ENCODE data around the gene ZNF770. TPM values are rescaled to one million over a fixed set of nuclear protein-coding genes. Genes with fewer than 3 reads are reported as not detected.

The ZNF770 gene
- total RNA-seq, 2 experiments from 2014 or later: 15.5 to 30.0 TPM

DNA sequence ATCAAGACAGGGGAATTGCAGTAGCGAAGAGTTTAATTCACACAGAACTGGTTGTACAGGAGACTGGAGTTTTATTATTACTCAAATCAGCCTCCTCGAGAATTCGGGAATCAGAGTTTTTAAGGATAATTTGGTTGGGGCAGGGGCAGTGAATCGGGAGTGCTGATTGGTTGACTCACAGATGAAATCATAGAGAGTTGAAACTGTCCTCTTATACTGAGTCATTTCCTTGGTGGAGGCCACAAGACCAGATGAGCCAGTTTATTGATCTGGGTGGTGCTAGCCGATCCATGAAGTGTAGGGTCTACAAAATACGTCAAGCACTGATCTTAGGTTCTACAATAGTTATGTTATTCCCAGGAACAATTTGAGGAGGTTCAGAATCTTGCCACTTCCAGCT lies 5.3 kb upstream of the ZNF770 start:
- Histone ChIP-seq H3K4me2 (ENCODE audit: low read length) (no peak overlapping the region), H3K27ac (ENCODE audit: low read depth, low read length, poor library complexity, severe bottlenecking) (no peak overlapping the region), H3K9me3 (ENCODE audit: low read length) (no peaks in the 10 kb centered on the region), H3K79me2 (ENCODE audit: insufficient read depth, low read depth, low read length) (no peaks in the 10 kb centered on the region), H2AFZ (ENCODE audit: low read length) (no peak overlapping the region), H4K20me1 (ENCODE audit: insufficient read depth, low read length) (no peaks in the 10 kb centered on the region), H3K9me2 (ENCODE audit: insufficient read depth, low read length) (no peaks in the 10 kb centered on the region), H3K36me3 (ENCODE audit: insufficient read depth, low read length) (no peaks in the 10 kb centered on the region), H3K4me3 (ENCODE audit: low read depth, low read length, poor library complexity, severe bottlenecking) (no peak overlapping the region), H3K4me1 (ENCODE audit: insufficient read depth, low read length, poor library complexity, severe bottlenecking) (peaks cover 13% of the 10 kb centered on the region)
- TF ChIP-seq EZH2phosphoT487 (IDR thresholded peaks at IDR 0.05; ENCODE audit: borderline replicate concordance, low read depth, low read length) (no peak), CTCF (conservative IDR thresholded peaks at IDR 0.05; ENCODE audit: low read length) (no peak)
- CTCF ChIA-PET (ENCODE audit: unreplicated experiment): no interaction called here
- DNase-seq (ENCODE audit: low spot score): no peak
- POLR2A ChIA-PET: no interaction called here
- intact Hi-C loops (cut with micrococcal nuclease; ENCODE audit: unreplicated experiment): no loop called here
- no TSS peak for BruUV-seq (replicated peaks)

- ChIA-PET CTCF (ENCODE audit: unreplicated experiment) (no interaction called here), POLR2A (interaction anchor here (0.6 to 4.3 kb wide), 5 partner anchors 11 to 861 kb away, joined by 4 to 39 read pairs (median 5); partner anchors contain the start of gene AQR)
- H3K4me3 ChIP-seq (ENCODE audit: low read depth, low read length, poor library complexity, severe bottlenecking): peak overlapping the region; percentile 98
- H3K27ac ChIP-seq (ENCODE audit: low read depth, low read length, poor library complexity, severe bottlenecking): peak overlapping the region; percentile 63
- TF ChIP-seq CTCF (conservative IDR thresholded peaks at IDR 0.05; ENCODE audit: low read length) (no peak), EZH2phosphoT487 (IDR thresholded peaks at IDR 0.05; ENCODE audit: borderline replicate concordance, low read depth, low read length) (no peak)
- H2AFZ ChIP-seq (ENCODE audit: low read length): peak overlapping the region; percentile 81
- BruUV-seq (replicated peaks): no TSS peak
- DNase-seq (ENCODE audit: low spot score): no peak
- H3K9me3 ChIP-seq (ENCODE audit: low read length): no peaks in the 10 kb centered on the region
- peaks cover 25% of the 10 kb centered on the region for H4K20me1 ChIP-seq (ENCODE audit: insufficient read depth, low read length)
- peaks cover 34% of the 10 kb centered on the region for H3K4me1 ChIP-seq (ENCODE audit: insufficient read depth, low read length, poor library complexity, severe bottlenecking)
- no peaks in the 10 kb centered on the region for H3K9me2 ChIP-seq (ENCODE audit: insufficient read depth, low read length)
- peaks cover 48% of the 10 kb centered on the region for H3K79me2 ChIP-seq (ENCODE audit: insufficient read depth, low read depth, low read length)
- H3K4me2 ChIP-seq (ENCODE audit: low read length): peak overlapping the region; percentile 99
- peaks cover 39% of the 10 kb centered on the region for H3K36me3 ChIP-seq (ENCODE audit: insufficient read depth, low read length)
- intact Hi-C loops (cut with micrococcal nuclease; ENCODE audit: unreplicated experiment): loop anchor here (2.0 to 5.0 kb wide), 2 partner anchors 19 to 760 kb away; partner anchors contain the start of genes AQR and EMC4
Observed at GRCh38 chr15:34987609-34988026, 469 bp downstream of the ZNF770 start.

DNA sequence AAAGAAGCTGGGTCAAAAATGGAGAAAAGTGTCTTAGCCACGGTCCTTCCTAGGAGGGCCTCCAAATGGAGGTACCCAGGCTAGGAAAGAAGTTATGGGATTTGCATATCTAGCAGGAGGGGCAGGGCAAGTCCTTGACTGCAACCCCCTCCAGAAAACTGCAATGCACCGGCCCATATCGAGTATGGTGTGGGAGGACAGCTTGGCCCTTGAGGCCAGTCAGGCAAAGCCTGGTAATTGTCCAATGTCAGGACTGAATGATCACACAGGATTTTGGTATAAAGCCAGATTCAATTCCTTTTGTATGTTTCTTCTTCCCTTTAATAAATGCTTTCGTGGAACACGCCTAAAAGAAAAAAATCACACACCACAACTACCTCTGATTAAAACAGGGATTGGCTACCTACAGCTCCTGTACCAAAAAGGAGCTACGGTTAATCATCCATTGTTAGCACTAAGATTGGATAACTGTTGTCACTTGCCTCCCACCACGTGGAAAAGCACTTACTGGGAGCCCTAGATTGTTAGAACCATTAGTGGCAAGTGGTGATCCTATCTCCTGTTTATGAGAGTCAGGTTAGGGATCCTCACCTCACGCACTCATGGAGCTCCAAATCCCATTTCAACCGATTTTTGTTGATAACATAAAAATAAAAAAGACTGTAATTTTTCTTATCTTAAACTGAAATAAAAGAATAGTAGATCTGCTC lies 1.2 kb downstream of the ZNF770 start:
- no TSS peak for BruUV-seq (replicated peaks)
- ChIA-PET CTCF (ENCODE audit: unreplicated experiment) (no interaction called here), POLR2A (interaction anchor here (1.0 to 4.3 kb wide), 3 partner anchors 10 to 17 kb away, joined by 4 to 39 read pairs (median 5); partner anchors contain the start of gene AQR)
- Histone ChIP-seq H3K36me3 (ENCODE audit: insufficient read depth, low read length) (peaks cover 46% of the 10 kb centered on the region), H2AFZ (ENCODE audit: low read length) (no peak overlapping the region), H3K79me2 (ENCODE audit: insufficient read depth, low read depth, low read length) (peaks cover 52% of the 10 kb centered on the region), H3K4me3 (ENCODE audit: low read depth, low read length, poor library complexity, severe bottlenecking) (peak overlapping the region; percentile 98), H3K9me3 (ENCODE audit: low read length) (no peaks in the 10 kb centered on the region), H3K4me2 (ENCODE audit: low read length) (peak overlapping the region; percentile 99), H3K27ac (ENCODE audit: low read depth, low read length, poor library complexity, severe bottlenecking) (peak overlapping the region; percentile 63), H3K4me1 (ENCODE audit: insufficient read depth, low read length, poor library complexity, severe bottlenecking) (peaks cover 34% of the 10 kb centered on the region), H4K20me1 (ENCODE audit: insufficient read depth, low read length) (peaks cover 25% of the 10 kb centered on the region), H3K9me2 (ENCODE audit: insufficient read depth, low read length) (no peaks in the 10 kb centered on the region)
- no peak for DNase-seq (ENCODE audit: low spot score)
- no peak for TF ChIP-seq CTCF (conservative IDR thresholded peaks at IDR 0.05; ENCODE audit: low read length)
- TF ChIP-seq EZH2phosphoT487 (IDR thresholded peaks at IDR 0.05; ENCODE audit: borderline replicate concordance, low read depth, low read length): no peak
- intact Hi-C loops (cut with micrococcal nuclease; ENCODE audit: unreplicated experiment): loop anchor here (5.0 kb wide), 1 partner anchor 760 kb away; the partner anchor contains the start of gene EMC4

All from OCI-LY7 (cell line).